ENCODE measurements around the gene RYR3.

- TF ChIP-seq POLR2A (IDR thresholded peaks at IDR 0.05; ENCODE audit: insufficient read depth in 1 of 2, low read depth in 2 of 2, low read length in 2 of 2) = no peak
- TF ChIP-seq DNMT1 (CRISPR knock-in tag; IDR thresholded peaks at IDR 0.05) = no peak
These were observed 528.8 kb downstream of the RYR3 start for GRCh38 chr15:33839540-33839939.

Measured in HepG2 (cell line).